A673 (cell line): ENCODE data around the gene ORC5.

Source experiments
- CTCF ChIP-seq: fragments of 300-800, 200-600 bp; sonication (generic); conservative IDR thresholded peaks from 2 replicates; pipeline ENCODE4 v1.5.1; 2017; ENCODE audit warnings: low read depth, mild to moderate bottlenecking, antibody characterized with exemption, low read length, moderate library complexity, mixed read lengths
- EZH2 ChIP-seq: fragments of 200-600 bp; sonication (generic); IDR thresholded peaks from 2 replicates; pipeline ENCODE4 v1.6.1; 2017; ENCODE audit warnings: borderline replicate concordance, low read depth, mild to moderate bottlenecking, mixed read lengths, antibody characterized with exemption, low read length; ENCODE audit not compliant: poor library complexity, severe bottlenecking

GRCh38 chr7:104136981-104137380 is 70.8 kb downstream of the ORC5 start:
- no peak for TF ChIP-seq CTCF
- TF ChIP-seq EZH2, result no peak
